ENCODE results near the gene SNPH.
"Not testable (repeated sequence)": the region's sequence is repeated elsewhere in the genome, so short reads cannot be mapped to it uniquely, and the experiment has no call there.

Gene SNPH, protein sequence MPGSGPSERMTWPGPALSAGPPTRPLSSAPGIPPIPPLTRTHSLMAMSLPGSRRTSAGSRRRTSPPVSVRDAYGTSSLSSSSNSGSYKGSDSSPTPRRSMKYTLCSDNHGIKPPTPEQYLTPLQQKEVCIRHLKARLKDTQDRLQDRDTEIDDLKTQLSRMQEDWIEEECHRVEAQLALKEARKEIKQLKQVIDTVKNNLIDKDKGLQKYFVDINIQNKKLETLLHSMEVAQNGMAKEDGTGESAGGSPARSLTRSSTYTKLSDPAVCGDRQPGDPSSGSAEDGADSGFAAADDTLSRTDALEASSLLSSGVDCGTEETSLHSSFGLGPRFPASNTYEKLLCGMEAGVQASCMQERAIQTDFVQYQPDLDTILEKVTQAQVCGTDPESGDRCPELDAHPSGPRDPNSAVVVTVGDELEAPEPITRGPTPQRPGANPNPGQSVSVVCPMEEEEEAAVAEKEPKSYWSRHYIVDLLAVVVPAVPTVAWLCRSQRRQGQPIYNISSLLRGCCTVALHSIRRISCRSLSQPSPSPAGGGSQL

DNA sequence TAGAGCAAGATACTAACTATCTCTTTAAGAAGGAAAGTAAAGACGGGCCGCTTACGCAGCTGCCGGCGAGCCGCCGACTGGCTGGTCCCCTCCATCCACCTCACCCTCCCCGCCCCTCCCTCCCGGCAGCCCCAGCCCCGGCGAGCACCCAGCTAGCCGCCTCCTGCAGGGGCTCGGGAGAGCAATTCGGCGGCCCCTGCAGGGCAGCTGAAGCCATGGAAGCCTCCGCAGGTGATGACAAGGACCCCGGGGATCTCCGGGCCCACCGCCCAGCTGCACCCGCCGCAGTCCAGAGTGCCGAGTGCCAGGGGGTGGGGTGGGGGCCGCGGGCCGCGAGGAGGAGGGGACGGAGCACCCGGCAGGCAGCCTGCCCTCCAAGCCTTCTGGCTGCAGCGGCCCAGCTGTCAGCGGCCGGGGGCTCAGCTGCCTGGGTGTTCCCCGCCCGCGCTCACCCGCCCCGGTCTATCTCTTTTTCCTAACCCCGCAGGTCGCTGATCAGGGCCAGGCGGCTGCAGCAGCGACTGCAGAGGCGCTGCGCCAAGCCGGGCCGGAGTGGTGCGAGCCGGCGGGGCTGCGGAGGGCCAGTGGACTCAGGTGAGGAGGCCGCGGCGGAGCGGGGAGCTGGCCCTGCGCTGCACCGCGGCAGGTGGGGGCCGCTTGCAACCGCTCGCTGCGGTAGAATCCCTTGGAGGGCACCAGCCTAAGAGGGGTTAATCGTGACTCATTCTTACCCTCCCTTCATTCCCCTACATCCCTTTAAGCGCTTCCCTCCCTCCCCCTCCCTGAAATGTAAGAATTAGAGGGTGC is at the start of gene SNPH:
Gene SNPH, plus strand, starts transcription at position 128 of the 807 bp plus-strand sequence. CDS start 29,946 bp downstream, outside the sequence.
- no peak within 1 kb of the TSS for H3K27ac ChIP-seq
- TF ChIP-seq, protein P1, sequence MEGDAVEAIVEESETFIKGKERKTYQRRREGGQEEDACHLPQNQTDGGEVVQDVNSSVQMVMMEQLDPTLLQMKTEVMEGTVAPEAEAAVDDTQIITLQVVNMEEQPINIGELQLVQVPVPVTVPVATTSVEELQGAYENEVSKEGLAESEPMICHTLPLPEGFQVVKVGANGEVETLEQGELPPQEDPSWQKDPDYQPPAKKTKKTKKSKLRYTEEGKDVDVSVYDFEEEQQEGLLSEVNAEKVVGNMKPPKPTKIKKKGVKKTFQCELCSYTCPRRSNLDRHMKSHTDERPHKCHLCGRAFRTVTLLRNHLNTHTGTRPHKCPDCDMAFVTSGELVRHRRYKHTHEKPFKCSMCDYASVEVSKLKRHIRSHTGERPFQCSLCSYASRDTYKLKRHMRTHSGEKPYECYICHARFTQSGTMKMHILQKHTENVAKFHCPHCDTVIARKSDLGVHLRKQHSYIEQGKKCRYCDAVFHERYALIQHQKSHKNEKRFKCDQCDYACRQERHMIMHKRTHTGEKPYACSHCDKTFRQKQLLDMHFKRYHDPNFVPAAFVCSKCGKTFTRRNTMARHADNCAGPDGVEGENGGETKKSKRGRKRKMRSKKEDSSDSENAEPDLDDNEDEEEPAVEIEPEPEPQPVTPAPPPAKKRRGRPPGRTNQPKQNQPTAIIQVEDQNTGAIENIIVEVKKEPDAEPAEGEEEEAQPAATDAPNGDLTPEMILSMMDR (IDR thresholded peaks at IDR 0.05), result peak; percentile 15; the same call in 1 of the 2 replicates
- TF ChIP-seq ZFX (IDR thresholded peaks at IDR 0.05; ENCODE audit: borderline replicate concordance), result no peak

DNA sequence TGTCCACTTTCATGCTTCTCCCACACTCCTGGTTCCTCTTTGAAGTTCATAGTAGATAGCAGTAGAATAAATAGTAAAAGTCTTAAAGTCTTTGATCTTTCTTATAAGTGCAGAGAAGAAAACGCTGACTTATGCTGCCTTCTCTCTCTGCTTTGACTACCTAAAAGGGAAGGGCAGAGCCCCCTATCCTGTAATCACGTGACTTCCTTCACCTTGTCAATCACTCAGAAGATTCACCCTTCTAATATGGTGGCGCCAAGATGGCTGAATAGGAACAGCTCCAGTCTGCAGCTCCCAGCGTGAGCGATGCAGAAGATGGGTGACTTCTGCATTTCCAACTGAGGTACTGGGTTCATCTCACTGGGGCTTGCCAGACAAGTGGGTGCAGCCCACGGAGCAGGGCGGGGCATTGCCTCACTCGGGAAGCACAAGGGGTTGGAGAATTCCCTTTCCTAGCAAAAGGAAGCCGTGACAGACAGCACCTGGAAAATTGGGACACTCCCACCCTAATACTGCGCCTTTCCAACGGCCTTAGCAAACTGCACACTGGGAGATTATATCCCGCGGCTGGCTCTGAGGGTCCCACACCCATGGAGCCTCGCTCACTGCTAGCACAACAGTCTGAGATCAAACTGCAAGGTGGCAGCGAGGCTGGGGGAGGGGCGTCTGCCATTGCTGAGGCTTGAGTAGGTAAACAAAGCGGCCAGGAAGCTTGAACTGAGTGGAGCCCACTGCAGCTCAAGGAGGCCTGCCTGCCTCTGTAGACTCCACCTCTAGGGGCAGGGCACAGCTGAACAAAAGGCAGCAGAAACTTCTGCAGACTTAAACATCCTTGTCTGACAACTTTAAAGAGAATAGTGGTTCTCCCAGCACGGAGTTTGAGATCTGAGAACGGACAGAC is 49.3 kb upstream of the SNPH start:
- H3K27ac ChIP-seq, result not testable (repeated sequence)

DNA sequence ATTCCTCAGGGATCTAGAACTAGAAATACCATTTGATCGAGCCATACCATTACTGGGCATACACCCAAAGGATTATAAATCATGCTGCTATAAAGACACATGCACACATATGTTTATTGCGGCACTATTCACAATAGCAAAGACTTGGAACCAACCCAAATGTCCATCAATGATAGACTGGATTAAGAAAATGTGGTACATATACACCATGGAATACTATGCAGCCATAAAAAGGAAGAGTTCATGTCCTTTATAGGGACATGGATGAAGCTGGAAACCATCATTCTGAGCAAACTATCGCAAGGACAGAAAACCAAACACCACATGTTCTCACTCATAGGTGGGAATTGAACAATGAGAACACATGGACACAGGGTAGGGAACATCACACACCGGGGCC is 43.3 kb upstream of the SNPH start:
- not testable (repeated sequence) for H3K27ac ChIP-seq

DNA sequence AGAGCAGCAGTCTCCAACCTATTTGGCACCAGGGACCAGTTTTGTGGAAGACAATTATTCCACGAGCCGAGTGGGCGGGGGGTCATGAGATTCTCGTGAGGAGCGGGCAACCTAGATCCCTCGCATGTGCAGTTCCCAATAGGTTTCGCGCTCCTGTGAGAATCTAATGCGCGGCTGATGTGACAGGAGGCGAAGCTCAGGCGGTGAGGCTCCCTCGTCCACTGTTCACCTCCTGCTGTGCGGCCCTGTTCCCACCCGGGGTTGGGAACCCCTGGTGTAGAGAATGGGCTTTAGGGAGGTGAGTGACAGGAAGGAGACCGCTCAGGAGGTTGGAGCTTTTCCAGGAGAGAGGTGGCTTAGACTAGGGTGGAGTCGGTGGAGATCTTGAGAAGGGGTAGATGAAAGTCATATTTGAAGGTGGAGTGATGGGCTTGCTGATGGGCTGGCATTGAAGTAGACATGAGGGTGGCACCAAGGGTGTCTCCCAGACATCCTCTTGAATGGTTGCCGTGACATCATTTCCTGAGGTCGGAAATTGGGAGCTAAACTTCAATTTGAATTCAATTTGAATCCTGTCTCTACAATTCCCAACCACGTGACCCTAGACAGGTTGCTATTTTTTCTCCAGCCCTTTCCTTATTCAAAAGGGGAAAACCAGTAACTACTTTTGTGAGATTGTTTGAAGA is 41.7 kb upstream of the SNPH start:
- no peak overlapping the region for H3K27ac ChIP-seq
- TF ChIP-seq, protein P1 (IDR thresholded peaks at IDR 0.05), result no peak
- TF ChIP-seq ZFX (IDR thresholded peaks at IDR 0.05; ENCODE audit: borderline replicate concordance), result no peak

DNA sequence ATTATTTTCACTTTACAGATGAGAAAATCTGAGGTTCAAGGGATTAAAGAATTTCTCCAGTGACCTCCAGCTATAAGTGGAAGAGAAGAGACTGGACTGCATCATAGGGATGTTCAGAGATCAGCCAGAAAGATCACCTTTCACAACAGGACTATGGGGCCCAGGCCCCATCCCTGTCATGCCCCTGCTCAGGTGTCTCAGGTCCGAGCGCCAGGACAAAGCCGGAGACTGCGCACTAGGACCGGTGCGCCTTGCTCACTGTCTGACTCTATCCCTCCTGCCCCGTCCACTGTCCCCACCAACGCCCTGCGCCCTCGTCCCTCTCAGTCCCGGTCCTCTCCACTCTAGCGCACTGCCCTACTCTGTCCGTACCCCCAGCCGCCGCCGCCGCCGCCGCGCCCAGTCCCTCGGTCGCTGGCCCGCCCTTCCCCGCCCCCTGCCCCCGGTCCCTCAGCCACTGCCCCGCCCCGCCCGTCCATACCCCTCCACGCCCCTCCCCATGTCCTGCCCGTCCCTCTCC is 40.8 kb upstream of the SNPH start:
- no peak overlapping the region for H3K27ac ChIP-seq
- TF ChIP-seq, protein P1 (IDR thresholded peaks at IDR 0.05), result no peak
- TF ChIP-seq ZFX (IDR thresholded peaks at IDR 0.05; ENCODE audit: borderline replicate concordance), result no peak

DNA sequence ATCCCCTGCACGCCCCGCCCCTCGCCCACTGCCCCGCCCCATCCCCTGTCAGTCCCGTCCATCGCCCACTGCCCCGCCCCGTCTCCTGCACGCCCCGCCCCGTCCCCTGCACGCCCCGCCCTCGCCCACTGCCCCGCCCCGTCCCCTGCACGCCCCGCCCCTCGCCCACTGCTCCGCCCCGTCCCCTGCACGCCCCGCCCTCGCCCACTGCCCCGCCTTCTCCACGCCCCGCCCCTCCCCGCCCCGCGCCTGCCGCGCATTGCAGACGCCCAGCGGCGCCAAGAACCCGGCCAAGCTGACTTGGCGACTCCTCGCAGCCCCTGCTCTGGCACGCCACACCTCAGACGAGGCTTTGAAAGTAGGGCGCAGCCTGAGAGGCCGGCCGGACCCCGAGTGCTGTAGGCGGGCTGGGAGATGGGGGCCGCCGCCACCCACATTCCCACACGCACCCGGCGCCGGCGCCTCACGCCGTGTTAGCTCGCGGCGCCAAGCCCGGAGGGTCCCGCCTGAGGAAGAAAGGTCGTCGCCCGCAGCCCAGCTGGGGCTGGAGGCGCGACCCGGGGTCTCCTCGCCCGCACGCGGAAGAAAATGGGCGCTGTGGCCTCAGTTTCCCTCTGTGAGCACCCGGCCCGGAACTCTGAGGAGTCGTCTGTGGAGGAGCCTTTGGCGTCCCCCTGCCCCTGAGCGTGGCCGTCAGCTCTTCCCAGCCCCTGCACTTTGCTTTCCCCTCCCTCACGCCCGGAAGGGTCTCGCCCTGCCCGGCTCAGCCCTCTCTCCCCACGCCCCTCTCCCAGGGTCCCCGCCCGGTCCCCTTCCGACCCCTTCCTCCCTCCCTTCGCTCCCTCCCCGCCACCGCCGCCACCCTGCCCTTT is 40.1 kb upstream of the SNPH start, which contains the start of gene RAD21L1:
Gene RAD21L1, plus strand, starts transcription at position 262 of the 872 bp plus-strand sequence. CDS start 2,410 bp downstream, outside the sequence.
- TF ChIP-seq, protein P1 (IDR thresholded peaks at IDR 0.05), result no peak
- TF ChIP-seq ZFX (IDR thresholded peaks at IDR 0.05; ENCODE audit: borderline replicate concordance), result no peak
- peak within 1 kb of the TSS; percentile 38; the same call in 1 of the 2 replicates for H3K27ac ChIP-seq

DNA sequence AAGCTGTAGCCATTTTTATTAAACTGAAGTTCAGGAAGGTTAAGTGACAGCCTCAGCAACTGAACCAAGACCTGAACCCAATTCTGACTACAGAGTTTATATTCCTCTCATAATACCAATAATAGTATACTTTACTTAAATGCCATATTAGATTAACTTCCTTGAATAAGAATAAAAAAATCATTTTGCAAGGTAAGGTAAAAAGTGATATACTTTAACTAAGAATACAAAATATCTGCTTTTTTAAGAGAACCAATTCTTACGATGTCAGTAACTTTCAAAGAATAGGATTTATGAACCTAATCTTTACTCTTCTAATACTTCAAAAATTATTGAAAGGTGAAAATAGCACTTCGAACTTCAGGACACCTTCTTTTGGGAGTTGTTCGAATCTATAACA is 36.6 kb upstream of the SNPH start:
- no peak overlapping the region for H3K27ac ChIP-seq
- TF ChIP-seq ZFX (IDR thresholded peaks at IDR 0.05; ENCODE audit: borderline replicate concordance), result no peak
